HEK293 (cell line): ENCODE results near the gene HMGXB3.

Experiments
- CTCF ChIA-PET: fragments of 350-600 bp; formaldehyde crosslinking; extraction: SDS; loops from one replicate; lab custom pipeline; 2021; ENCODE audit warnings: antibody characterized with exemption; lab: Yijun Ruan, JAX
- POLR2A ChIA-PET: fragments of 300-600 bp; formaldehyde crosslinking; extraction: SDS; loops from one replicate; lab custom pipeline; 2020; ENCODE audit warnings: antibody characterized with exemption, inconsistent platforms; lab: Yijun Ruan, JAX
- H3K27ac ChIP-seq: fragments of 200-500 bp; sonication (Bioruptor generic); 2 replicates; pipeline ENCODE4 v1.5.1; 2014; ENCODE audit warnings: low read depth, low read length, control low read depth, inconsistent platforms; ENCODE audit errors: extremely low read depth
- H3K36me3 ChIP-seq, 2 experiments: fragments of 200-500 bp in 1 of 2; sonication (Bioruptor generic) in 1 of 2; 1 replicate in 1 of 2; 2 replicates in 1 of 2; pipeline ENCODE4 v1.5.1; 2014 to 2017; ENCODE audit warnings: inconsistent platforms in 2 of 2, low read length in 2 of 2; ENCODE audit not compliant: control insufficient read depth in 2 of 2, insufficient read depth in 1 of 2
- H3K4me1 ChIP-seq: fragments of 200-500 bp; sonication (Bioruptor generic); 2 replicates; pipeline ENCODE4 v1.5.1; 2014; ENCODE audit warnings: mild to moderate bottlenecking, low read length, inconsistent platforms; ENCODE audit not compliant: control insufficient read depth, insufficient read depth
- H3K4me3 ChIP-seq: 2 replicates; pipeline ENCODE4 v1.5.1; 2011; ENCODE audit warnings: low read depth, mild to moderate bottlenecking, control low read depth, low read length, moderate library complexity
- H3K9me3 ChIP-seq: fragments of 200-500 bp; sonication (Bioruptor generic); 2 replicates; pipeline ENCODE4 v1.5.1; 2014; ENCODE audit warnings: low read depth, low read length, inconsistent platforms; ENCODE audit not compliant: control insufficient read depth, insufficient read depth
- BCL11A ChIP-seq: fragments of 450-650 bp; formaldehyde crosslinking; IDR thresholded peaks from 2 replicates; pipeline ENCODE4 v1.5.1; 2016; ENCODE audit warnings: low read depth, missing biosample characterization, missing genetic modification characterization
- CTCF ChIP-seq: fragments of 450-650 bp; formaldehyde crosslinking; IDR thresholded peaks from 2 replicates; pipeline ENCODE4 v1.5.1; 2016; ENCODE audit warnings: missing biosample characterization, missing genetic modification characterization
- EGR2 ChIP-seq: fragments of 450-650 bp; formaldehyde crosslinking; IDR thresholded peaks from 2 replicates; pipeline ENCODE4 v1.5.1; 2016; ENCODE audit warnings: low read depth, missing biosample characterization, missing genetic modification characterization
- FEZF1 ChIP-seq: fragments of 450-650 bp; formaldehyde crosslinking; IDR thresholded peaks from 2 replicates; pipeline ENCODE4 v1.5.1; 2016; ENCODE audit warnings: missing biosample characterization, missing genetic modification characterization
- GLI2 ChIP-seq: fragments of 450-650 bp; formaldehyde crosslinking; IDR thresholded peaks from 2 replicates; pipeline ENCODE4; 2017; ENCODE audit warnings: missing biosample characterization, missing genetic modification characterization, low read depth, borderline replicate concordance
- GLIS1 ChIP-seq: fragments of 450-650 bp; formaldehyde crosslinking; IDR thresholded peaks from 2 replicates; pipeline ENCODE4 v1.5.1; 2016; ENCODE audit warnings: missing biosample characterization, missing genetic modification characterization
- GLIS2 ChIP-seq: fragments of 450-650 bp; formaldehyde crosslinking; IDR thresholded peaks from 2 replicates; pipeline ENCODE4 v1.5.1; 2016; ENCODE audit warnings: missing biosample characterization, missing genetic modification characterization
- IKZF3 ChIP-seq: fragments of 450-650 bp; IDR thresholded peaks from 2 replicates; pipeline ENCODE4 v1.5.0; 2018; ENCODE audit warnings: missing biosample characterization, mild to moderate bottlenecking, missing genetic modification characterization, moderate library complexity
- OVOL3 ChIP-seq: fragments of 450-650 bp; formaldehyde crosslinking; IDR thresholded peaks from 2 replicates; pipeline ENCODE4 v1.5.1; 2016; ENCODE audit warnings: missing biosample characterization, missing genetic modification characterization
- PRDM10 ChIP-seq: fragments of 450-650 bp; formaldehyde crosslinking; IDR thresholded peaks from 2 replicates; pipeline ENCODE4 v1.5.1; 2016; ENCODE audit warnings: missing biosample characterization, missing genetic modification characterization
- YY1 ChIP-seq: fragments of 450-650 bp; formaldehyde crosslinking; IDR thresholded peaks from 2 replicates; pipeline ENCODE4 v1.5.1; 2018; ENCODE audit warnings: missing biosample characterization, missing genetic modification characterization
- ZBTB17 ChIP-seq: fragments of 450-650 bp; formaldehyde crosslinking; IDR thresholded peaks from 2 replicates; pipeline ENCODE4 v1.5.1; 2016; ENCODE audit warnings: missing biosample characterization, missing genetic modification characterization
- ZBTB6 ChIP-seq: fragments of 450-650 bp; formaldehyde crosslinking; IDR thresholded peaks from 2 replicates; pipeline ENCODE4 v1.5.1; 2017; ENCODE audit warnings: missing biosample characterization, missing genetic modification characterization
- ZFHX2 ChIP-seq: fragments of 450-650 bp; formaldehyde crosslinking; conservative IDR thresholded peaks from 2 replicates; pipeline ENCODE4 v1.5.1; 2016; ENCODE audit warnings: missing biosample characterization, missing genetic modification characterization
- ZNF157 ChIP-seq: fragments of 450-650 bp; formaldehyde crosslinking; IDR thresholded peaks from 2 replicates; pipeline ENCODE4 v1.5.1; 2016; ENCODE audit warnings: missing biosample characterization, missing genetic modification characterization
- ZNF473 ChIP-seq: fragments of 450-650 bp; formaldehyde crosslinking; IDR thresholded peaks from 2 replicates; pipeline ENCODE4 v1.5.1; 2017; ENCODE audit warnings: missing biosample characterization, missing genetic modification characterization
- ZNF488 ChIP-seq: fragments of 450-650 bp; formaldehyde crosslinking; IDR thresholded peaks from 2 replicates; pipeline ENCODE4 v1.5.1; 2016; ENCODE audit warnings: missing biosample characterization, missing genetic modification characterization
- ZNF664 ChIP-seq: fragments of 450-650 bp; formaldehyde crosslinking; IDR thresholded peaks from 2 replicates; pipeline ENCODE4 v1.5.1; 2016; ENCODE audit warnings: missing biosample characterization, missing genetic modification characterization
- ZNF791 ChIP-seq: fragments of 450-650 bp; formaldehyde crosslinking; IDR thresholded peaks from 2 replicates; pipeline ENCODE4 v1.5.1; 2016; ENCODE audit warnings: missing biosample characterization, missing genetic modification characterization
- ZNF830 ChIP-seq: fragments of 450-650 bp; IDR thresholded peaks from 2 replicates; pipeline ENCODE4 v1.5.0; 2018; ENCODE audit warnings: missing biosample characterization, missing genetic modification characterization, low read depth, mild to moderate bottlenecking, moderate library complexity
- ZSCAN4 ChIP-seq: fragments of 450-650 bp; formaldehyde crosslinking; IDR thresholded peaks from 2 replicates; pipeline ENCODE4 v1.5.1; 2017; ENCODE audit warnings: missing biosample characterization, missing genetic modification characterization

HMGXB3 gene

GRCh38 chr5:150052956-150053712 lies 52.6 kb downstream of the HMGXB3 start:
- CTCF ChIA-PET, result no interaction called here
- H3K27ac ChIP-seq, result no peak overlapping the region
- H3K9me3 ChIP-seq, result no peaks in the 10 kb centered on the region
- TF ChIP-seq ZSCAN4 (tag by site-specific recombination), result no peak
- TF ChIP-seq IKZF3 (tag by site-specific recombination), result no peak
- no peak for TF ChIP-seq ZNF488 (tag by site-specific recombination)
- no peak for TF ChIP-seq OVOL3
- TF ChIP-seq ZNF664 (tag by site-specific recombination), result no peak
- TF ChIP-seq ZNF830, result no peak
- peak; percentile 52; the same call in 1 of the 2 replicates for TF ChIP-seq ZFHX2 (tag by site-specific recombination)
- TF ChIP-seq ZBTB6 (tag by site-specific recombination), result no peak
- TF ChIP-seq GLIS1, result no peak
- no peak for TF ChIP-seq CTCF (tag by site-specific recombination)
- peak; percentile 31 for TF ChIP-seq EGR2
- TF ChIP-seq BCL11A (tag by site-specific recombination), result no peak
- no peak for TF ChIP-seq FEZF1 (tag by site-specific recombination)
- TF ChIP-seq ZNF157 (tag by site-specific recombination), result no peak
- TF ChIP-seq ZNF791 (tag by site-specific recombination), result no peak
- peak; percentile 26; the same call in 1 of the 2 replicates for TF ChIP-seq GLIS2
- peaks cover 16 to 83% of the 10 kb centered on the region in 2 experiments; a peak in 2 of 3 replicates for H3K36me3 ChIP-seq
- H3K4me3 ChIP-seq, result no peak overlapping the region
- POLR2A ChIA-PET, result no interaction called here
- H3K4me1 ChIP-seq, result no peaks in the 10 kb centered on the region

GRCh38 chr5:150053713-150054392 lies 53.3 kb downstream of the HMGXB3 start:
- peaks cover 8 to 76% of the 10 kb centered on the region in 2 experiments; a peak in 2 of 3 replicates for H3K36me3 ChIP-seq
- TF ChIP-seq PRDM10 (peak; percentile 40), ZBTB17 (tag by site-specific recombination) (no peak), GLI2 (tag by site-specific recombination) (no peak), YY1 (tag by site-specific recombination) (no peak), ZNF473 (no peak)
- TF ChIP-seq, all 188 proteins: peak for 1
- ChIA-PET POLR2A (interaction anchor here (1.1 kb wide), 1 partner anchor 9 kb away, joined by 4 read pairs; no protein-coding TSS in a partner anchor), CTCF (no interaction called here)
- H3K27ac ChIP-seq, result no peak overlapping the region
- no peak overlapping the region for H3K4me3 ChIP-seq
- H3K9me3 ChIP-seq, result no peaks in the 10 kb centered on the region
- no peaks in the 10 kb centered on the region for H3K4me1 ChIP-seq
